SK-N-SH treated with all-trans-retinoic acid at 6 μM for 48 hours (cell line): ENCODE data around the gene GHRH.

Experiments used
- ATAC-seq: fragments of 200-7000 bp; cut with Tn5 transposase; 3 replicates; pipeline ENCODE4 v1.9.1; 2020; ENCODE audit warnings: mild to moderate bottlenecking, moderate library complexity
- ARNTL ChIP-seq: fragments of 450-650 bp; formaldehyde crosslinking; IDR thresholded peaks from 2 replicates; pipeline ENCODE4 v1.5.0; 2020; ENCODE audit warnings: low read depth, mild to moderate bottlenecking, moderate library complexity, borderline replicate concordance
- BACH2 ChIP-seq: fragments of 250-450 bp; sonication (Bioruptor Pico); IDR thresholded peaks from 2 replicates; pipeline ENCODE4 v1.9.0; 2021; ENCODE audit warnings: mild to moderate bottlenecking, borderline replicate concordance
- CREB5 ChIP-seq: fragments of 250-450 bp; sonication (Bioruptor Pico); IDR thresholded peaks from 2 replicates; pipeline ENCODE4 v1.5.1; 2020; ENCODE audit warnings: low read depth, mild to moderate bottlenecking, moderate library complexity
- CSDC2 ChIP-seq: fragments of 250-450 bp; sonication (Bioruptor Pico); IDR thresholded peaks from 2 replicates; pipeline ENCODE4 v1.5.0; 2020; ENCODE audit warnings: mild to moderate bottlenecking, moderate library complexity
- CSRNP3 ChIP-seq: fragments of 250-450 bp; sonication (Bioruptor Pico); IDR thresholded peaks from 2 replicates; pipeline ENCODE4 v1.5.1; 2021; ENCODE audit warnings: mild to moderate bottlenecking, moderate library complexity
- ESRRG ChIP-seq: fragments of 250-450 bp; sonication (Bioruptor Pico); IDR thresholded peaks from 2 replicates; pipeline ENCODE4 v1.6.1; 2021; ENCODE audit warnings: mild to moderate bottlenecking
- GLIS3 ChIP-seq: fragments of 250-450 bp; sonication (Bioruptor Pico); IDR thresholded peaks from 2 replicates; pipeline ENCODE4 v1.5.0; 2020; ENCODE audit warnings: mild to moderate bottlenecking, moderate library complexity
- ISL1 ChIP-seq: fragments of 250-450 bp; sonication (Bioruptor Pico); IDR thresholded peaks from 2 replicates; pipeline ENCODE4 v2.1.2; 2022; ENCODE audit warnings: mild to moderate bottlenecking, moderate library complexity
- OSR1 ChIP-seq: fragments of 250-450 bp; sonication (Bioruptor Pico); IDR thresholded peaks from 2 replicates; pipeline ENCODE4 v1.8.0; 2022; ENCODE audit warnings: moderate library complexity, mild to moderate bottlenecking, inconsistent platforms
- PATZ1 ChIP-seq: fragments of 250-450 bp; sonication (Bioruptor Pico); IDR thresholded peaks from 2 replicates; pipeline ENCODE4 v1.8.0; 2020; ENCODE audit warnings: mild to moderate bottlenecking, moderate library complexity, borderline replicate concordance
- POU6F1 ChIP-seq: fragments of 250-450 bp; sonication (Bioruptor Pico); IDR thresholded peaks from 2 replicates; pipeline ENCODE4 v1.8.0; 2021; ENCODE audit warnings: low read depth, mild to moderate bottlenecking, moderate library complexity, borderline replicate concordance
- PPARA ChIP-seq: fragments of 250-450 bp; sonication (Bioruptor Pico); IDR thresholded peaks from 2 replicates; pipeline ENCODE4 v1.5.0; 2020; ENCODE audit warnings: mild to moderate bottlenecking, borderline replicate concordance
- RARB ChIP-seq: fragments of 250-450 bp; sonication (Bioruptor Pico); IDR thresholded peaks from 2 replicates; pipeline ENCODE4 v1.8.0; 2021; ENCODE audit warnings: mild to moderate bottlenecking, moderate library complexity
- SNAI2 ChIP-seq: fragments of 250-450 bp; sonication (Bioruptor Pico); IDR thresholded peaks from 2 replicates; pipeline ENCODE4 v1.5.0; 2020; ENCODE audit warnings: mild to moderate bottlenecking, moderate library complexity
- TCF4 ChIP-seq: fragments of 250-450 bp; sonication (Bioruptor Pico); IDR thresholded peaks from 2 replicates; pipeline ENCODE4 v1.8.0; 2021; ENCODE audit warnings: mild to moderate bottlenecking, moderate library complexity, borderline replicate concordance
- TSHZ2 ChIP-seq: fragments of 250-450 bp; sonication (Bioruptor Pico); IDR thresholded peaks from 2 replicates; pipeline ENCODE4 v1.5.0; 2020; ENCODE audit warnings: mild to moderate bottlenecking, moderate library complexity
- ZC3H10 ChIP-seq: fragments of 250-450 bp; sonication (Bioruptor Pico); IDR thresholded peaks from 2 replicates; pipeline ENCODE4 v1.5.1; 2021; ENCODE audit warnings: mild to moderate bottlenecking, moderate library complexity
- ZFP3 ChIP-seq: fragments of 250-450 bp; sonication (Bioruptor Pico); IDR thresholded peaks from 2 replicates; pipeline ENCODE4 v1.5.0; 2020; ENCODE audit warnings: mild to moderate bottlenecking, moderate library complexity
- ZFP30 ChIP-seq: fragments of 450-650 bp; formaldehyde crosslinking; IDR thresholded peaks from 2 replicates; pipeline ENCODE4 v1.5.0; 2022; ENCODE audit warnings: mild to moderate bottlenecking, moderate library complexity
- ZNF565 ChIP-seq: fragments of 450-650 bp; formaldehyde crosslinking; conservative IDR thresholded peaks from 2 replicates; pipeline ENCODE4 v1.5.0; 2020; ENCODE audit warnings: low read depth, mild to moderate bottlenecking, moderate library complexity
- ZNF70 ChIP-seq: fragments of 450-650 bp; formaldehyde crosslinking; IDR thresholded peaks from 2 replicates; pipeline ENCODE4 v1.5.0; 2020; ENCODE audit warnings: mild to moderate bottlenecking, moderate library complexity
- ZNF8 ChIP-seq: fragments of 450-650 bp; formaldehyde crosslinking; IDR thresholded peaks from 2 replicates; pipeline ENCODE4 v1.5.0; 2020; ENCODE audit warnings: mild to moderate bottlenecking, moderate library complexity

Gene GHRH

GRCh38 chr20:37236462-37236861 lies 25.2 kb downstream of the GHRH start:
- no peak for ATAC-seq
- TF ChIP-seq RARB (CRISPR knock-in tag) (no peak), OSR1 (CRISPR knock-in tag) (no peak), CREB5 (no peak), ZC3H10 (no peak), TCF4 (CRISPR knock-in tag) (no peak)
- TF ChIP-seq, all 23 proteins: peak for 0

- ATAC-seq: no peak
Observed at GRCh38 chr20:37235065-37235464, 26.5 kb downstream of the GHRH start.

GRCh38 chr20:37234254-37234581 lies 27.4 kb downstream of the GHRH start:
- peak; percentile 36; the same call in 1 of the 3 replicates for ATAC-seq
- TF ChIP-seq CSRNP3 (CRISPR knock-in tag) (peak; percentile 78), CSDC2 (no peak), CREB5 (no peak), PPARA (CRISPR knock-in tag) (no peak), POU6F1 (CRISPR knock-in tag) (no peak), ZC3H10 (no peak), ISL1 (CRISPR knock-in tag) (no peak), TCF4 (CRISPR knock-in tag) (peak; percentile 74), PATZ1 (no peak), ZFP3 (CRISPR knock-in tag) (no peak), ZNF8 (CRISPR knock-in tag) (0 out of 2 replicates have a peak, but pooled peaks have one; percentile 7), ESRRG (CRISPR knock-in tag) (no peak), RARB (CRISPR knock-in tag) (no peak), BACH2 (CRISPR knock-in tag) (no peak), ZNF70 (CRISPR knock-in tag) (peak; percentile 16; the same call in 1 of the 2 replicates), ZFP30 (CRISPR knock-in tag) (no peak), ARNTL (CRISPR knock-in tag) (no peak), OSR1 (CRISPR knock-in tag) (no peak), SNAI2 (CRISPR knock-in tag) (no peak), GLIS3 (no peak), ZNF565 (no peak), TSHZ2 (CRISPR knock-in tag) (peak; percentile 86)

More at GRCh38 chr20:37235065-37235464, 26.5 kb downstream of the GHRH start:
- TF ChIP-seq TSHZ2 (CRISPR knock-in tag) (peak; percentile 43; the same call in 1 of the 2 replicates), OSR1 (CRISPR knock-in tag) (no peak)
